Measurements from ENCODE around the gene KCNK17. TPM values are rescaled to one million over a fixed set of nuclear protein-coding genes. Genes with fewer than 3 reads are reported as not detected.

Gene KCNK17
- total RNA-seq, 2 experiments from 2014 or later, result not detected

Other genes starting within 250 kb of the KCNK17 start
- gene SAYSD1, start 199.2 kb downstream of the KCNK17 start, total RNA-seq, result 10 to 100 TPM in 1 of 2 experiments, 1 to 10 TPM in 1; 8.7 to 10.1 TPM
- 10 to 100 TPM; 29.8 to 32.0 TPM for gene KCNK5, start 84.9 kb downstream of the KCNK17 start, total RNA-seq
- gene KCNK16, start 8.3 kb upstream of the KCNK17 start, total RNA-seq, result not detected

All from activated CD8-positive, alpha-beta memory T cell treated with anti-CD3 and anti-CD28 coated beads for 36 hours (primary cell).